ENCODE measurements around the gene CCDC171.

The CCDC171 gene

GRCh38 chr9:15761551-15761950 is 208.7 kb downstream of the CCDC171 start:
- TF ChIP-seq CTCF (IDR thresholded peaks at IDR 0.05; ENCODE audit: low read depth, low read length), result no peak
- DNase-seq, result no peak
- Histone ChIP-seq H3K36me3 (no peaks in the 10 kb centered on the region), H3K9me3 (ENCODE audit: severe bottlenecking) (no peaks in the 10 kb centered on the region), H3K27ac (no peak overlapping the region), H3K27me3 (ENCODE audit: insufficient read depth, low read depth, severe bottlenecking) (no peaks in the 10 kb centered on the region), H3K4me3 (ENCODE audit: low read depth, low read length) (no peak overlapping the region)

GRCh38 chr9:15763371-15763770 is 210.5 kb downstream of the CCDC171 start:
- DNase-seq, result no peak
- H3K27me3 ChIP-seq (ENCODE audit: insufficient read depth, low read depth, severe bottlenecking), result no peaks in the 10 kb centered on the region
- no peaks in the 10 kb centered on the region for H3K9me3 ChIP-seq (ENCODE audit: severe bottlenecking)
- no peak for TF ChIP-seq CTCF (IDR thresholded peaks at IDR 0.05; ENCODE audit: low read depth, low read length)
- H3K36me3 ChIP-seq, result no peaks in the 10 kb centered on the region
- no peak overlapping the region for H3K4me3 ChIP-seq (ENCODE audit: low read depth, low read length)
- H3K27ac ChIP-seq, result no peak overlapping the region

GRCh38 chr9:15764131-15764530 is 211.3 kb downstream of the CCDC171 start:
- no peak for TF ChIP-seq CTCF (IDR thresholded peaks at IDR 0.05; ENCODE audit: low read depth, low read length)
- Histone ChIP-seq H3K27me3 (ENCODE audit: insufficient read depth, low read depth, severe bottlenecking) (no peaks in the 10 kb centered on the region), H3K36me3 (no peaks in the 10 kb centered on the region), H3K4me3 (ENCODE audit: low read depth, low read length) (no peak overlapping the region), H3K9me3 (ENCODE audit: severe bottlenecking) (no peaks in the 10 kb centered on the region), H3K27ac (no peak overlapping the region)
- no peak for DNase-seq

GRCh38 chr9:15769547-15769946 is 216.7 kb downstream of the CCDC171 start:
- H3K4me3 ChIP-seq (ENCODE audit: low read depth, low read length), result no peak overlapping the region
- no peak for TF ChIP-seq CTCF (IDR thresholded peaks at IDR 0.05; ENCODE audit: low read depth, low read length)
- no peaks in the 10 kb centered on the region for H3K27me3 ChIP-seq (ENCODE audit: insufficient read depth, low read depth, severe bottlenecking)
- H3K36me3 ChIP-seq, result no peaks in the 10 kb centered on the region
- no peak for DNase-seq
- H3K9me3 ChIP-seq (ENCODE audit: severe bottlenecking), result no peaks in the 10 kb centered on the region
- H3K27ac ChIP-seq, result no peak overlapping the region

- no peaks in the 10 kb centered on the region for H3K36me3 ChIP-seq
- DNase-seq, result no peak
- no peaks in the 10 kb centered on the region for H3K27me3 ChIP-seq (ENCODE audit: insufficient read depth, low read depth, severe bottlenecking)
- H3K27ac ChIP-seq, result no peak overlapping the region
- no peaks in the 10 kb centered on the region for H3K9me3 ChIP-seq (ENCODE audit: severe bottlenecking)
- H3K4me3 ChIP-seq (ENCODE audit: low read depth, low read length), result no peak overlapping the region
- TF ChIP-seq CTCF (IDR thresholded peaks at IDR 0.05; ENCODE audit: low read depth, low read length), result no peak
Measured at GRCh38 chr9:15778861-15779260, 226.0 kb downstream of the CCDC171 start.

- no peak for DNase-seq
- Histone ChIP-seq H3K27me3 (ENCODE audit: insufficient read depth, low read depth, severe bottlenecking) (no peaks in the 10 kb centered on the region), H3K9me3 (ENCODE audit: severe bottlenecking) (no peaks in the 10 kb centered on the region), H3K36me3 (no peaks in the 10 kb centered on the region), H3K27ac (no peak overlapping the region), H3K4me3 (ENCODE audit: low read depth, low read length) (no peak overlapping the region)
- no peak for TF ChIP-seq CTCF (IDR thresholded peaks at IDR 0.05; ENCODE audit: low read depth, low read length)
Measured at GRCh38 chr9:15782106-15782505, 229.3 kb downstream of the CCDC171 start.

Data from WERI-Rb-1 (cell line).